HCT116 (cell line): Measurements from ENCODE around the gene XKR7. TPM values are rescaled to one million over a fixed set of nuclear protein-coding genes. Genes with fewer than 3 reads are reported as not detected.

Source experiments
- ATAC-seq: fragments of 200-7000 bp; cut with Tn5 transposase; 2 replicates; pipeline ENCODE4 v1.9.1; 2020; ENCODE audit warnings: mild to moderate bottlenecking, moderate library complexity
- BruUV-seq: library from RNA; stranded (reverse); fragments of 400-500 nt; replicated peaks from 2 replicates; lab custom pipeline; 2021; lab: Mats Ljungman, UMichigan
- CTCF ChIA-PET: fragments of 300-600 bp; sonication (Branson Sonifier 250); formaldehyde crosslinking; loops from one replicate; lab custom pipeline; 2021; ENCODE audit warnings: antibody characterized with exemption; lab: Charles Lee
- POLR2A ChIA-PET: fragments of 300-600, 350-600 bp; sonication (Branson Sonifier 250); formaldehyde crosslinking; loops from one replicate; lab custom pipeline; 2021; ENCODE audit warnings: antibody characterized with exemption; lab: Charles Lee
- RAD21 ChIA-PET, 2 experiments: fragments of 300-600 bp; sonication (Branson Sonifier 250); formaldehyde crosslinking; loops; one replicate each; lab custom pipeline; 2023; ENCODE audit warnings: low total read pairs in 2 of 2; ENCODE audit not compliant: uncharacterized antibody in 2 of 2, unreplicated experiment in 2 of 2, low non-redundant PET in 1 of 2; lab: Charles Lee
- DNase-seq: peaks from one replicate; pipeline ENCODE4 v3.0.0-alpha.2; 2010; ENCODE audit warnings: low read depth, low spot score
- H2AFZ ChIP-seq: fragments of 200-600 bp; shearing (Covaris generic), sonication (generic); 2 replicates; pipeline ENCODE4 v1.6.1; 2017; ENCODE audit warnings: low read depth, mixed run types, mixed read lengths, antibody characterized with exemption, low read length; ENCODE audit not compliant: poor library complexity, severe bottlenecking
- H3K27ac ChIP-seq: 2 replicates; pipeline ENCODE4 v1.5.1; 2012; ENCODE audit warnings: low read depth, low read length
- H3K27me3 ChIP-seq: fragments of 200-600 bp; sonication (generic); 2 replicates; pipeline ENCODE4 v1.6.1; 2016; ENCODE audit warnings: mixed run types, low read length, mixed read lengths; ENCODE audit not compliant: insufficient read depth
- H3K36me3 ChIP-seq, 2 experiments: fragments of 200-500 bp in 1 of 2; fragments of 200-600 bp in 1 of 2; sonication (Bioruptor generic) in 1 of 2; sonication (generic) in 1 of 2; 2 replicates each; pipeline versions ENCODE4 v1.5.1 to v1.6.1; 2014 to 2016; ENCODE audit warnings: low read length in 2 of 2, inconsistent platforms in 1 of 2, mixed read lengths in 1 of 2, mixed run types in 1 of 2; ENCODE audit not compliant: insufficient read depth in 2 of 2, control insufficient read depth in 1 of 2
- H3K4me1 ChIP-seq, 2 experiments: fragments of 200-600 bp in 1 of 2; sonication (generic) in 1 of 2; 2 replicates each; pipeline versions ENCODE4 v1.5.1 to v1.6.1; 2012 to 2017; ENCODE audit warnings: low read length in 2 of 2, inconsistent platforms in 1 of 2, mild to moderate bottlenecking in 1 of 2, mixed read lengths in 1 of 2, mixed run types in 1 of 2, moderate library complexity in 1 of 2; ENCODE audit not compliant: insufficient read depth in 2 of 2, control insufficient read depth in 1 of 2
- H3K4me2 ChIP-seq: fragments of 200-600 bp; sonication (generic); 2 replicates; pipeline ENCODE4 v1.6.1; 2017; ENCODE audit warnings: mixed run types, low read length, mixed read lengths
- H3K4me3 ChIP-seq, 2 experiments: fragments of 200-600 bp in 1 of 2; sonication (generic) in 1 of 2; replicated peaks in 1 of 2; 2 replicates each; pipeline ENCODE4 v1.5.1; 2011 to 2016; ENCODE audit warnings: low read length in 2 of 2, control low read depth in 1 of 2, low read depth in 1 of 2, mild to moderate bottlenecking in 1 of 2, mixed read lengths in 1 of 2, mixed run types in 1 of 2
- H3K79me2 ChIP-seq: fragments of 200-600 bp; sonication (generic); 2 replicates; pipeline ENCODE4 v1.6.1; 2017; ENCODE audit warnings: mild to moderate bottlenecking, mixed run types, low read length, moderate library complexity, mixed read lengths; ENCODE audit not compliant: insufficient read depth
- H3K9ac ChIP-seq: fragments of 200-600 bp; sonication (generic); 2 replicates; pipeline ENCODE4 v1.6.1; 2016; ENCODE audit warnings: low read length, mixed read lengths
- H3K9me2 ChIP-seq: fragments of 200-600 bp; sonication (generic), shearing (Covaris generic); 2 replicates; pipeline ENCODE4 v1.6.1; 2017; ENCODE audit warnings: mixed run types, mild to moderate bottlenecking, moderate library complexity; ENCODE audit not compliant: insufficient read depth
- H3K9me3 ChIP-seq, 2 experiments: fragments of 200-500 bp in 1 of 2; fragments of 200-600 bp in 1 of 2; sonication (Bioruptor generic) in 1 of 2; sonication (generic) in 1 of 2; 2 replicates each; pipeline ENCODE4 v1.6.1; 2014 to 2017; ENCODE audit warnings: low read length in 2 of 2, mixed read lengths in 2 of 2, inconsistent platforms in 1 of 2, low read depth in 1 of 2, mild to moderate bottlenecking in 1 of 2, mixed run types in 1 of 2, moderate library complexity in 1 of 2; ENCODE audit not compliant: control insufficient read depth in 1 of 2, insufficient read depth in 1 of 2
- H4K20me1 ChIP-seq: fragments of 200-600 bp; sonication (generic), shearing (Covaris generic); 2 replicates; pipeline ENCODE4 v1.6.1; 2017; ENCODE audit warnings: mixed run types, mild to moderate bottlenecking, moderate library complexity; ENCODE audit not compliant: insufficient read depth
- FOSL1 ChIP-seq: IDR thresholded peaks from 2 replicates; pipeline ENCODE4 v1.6.1; 2012; ENCODE audit warnings: low read depth
- JUND ChIP-seq: IDR thresholded peaks from 2 replicates; pipeline ENCODE4 v1.6.1; 2012
- RAD21 ChIP-seq: IDR thresholded peaks from 2 replicates; pipeline ENCODE4 v1.6.1; 2012; ENCODE audit warnings: low read depth, mild to moderate bottlenecking
- SIN3A ChIP-seq: IDR thresholded peaks from 2 replicates; pipeline ENCODE4 v1.6.1; 2012; ENCODE audit warnings: low read depth
- SRF ChIP-seq: IDR thresholded peaks from 2 replicates; pipeline ENCODE4 v1.6.1; 2012; ENCODE audit warnings: low read depth
- ZNF274 ChIP-seq: fragments of 200-500 bp; sonication (Bioruptor generic); IDR thresholded peaks from 2 replicates; pipeline ENCODE4 v1.6.1; 2014; ENCODE audit warnings: mild to moderate bottlenecking, low read depth, low read length, inconsistent platforms
- intact Hi-C: fragments of 100-400 bp; cut with micrococcal nuclease; formaldehyde crosslinking; loops from 2 replicates; pipeline ENCODE4 v1.10.0; 2022
- total RNA-seq: library from RNA; stranded (reverse); gene quantifications from one replicate; pipeline ENCODE4 v1.2.1, GENCODE V29; 2021; ENCODE audit not compliant: unreplicated experiment

XKR7 gene
- total RNA-seq, 1 experiment from 2014 or later: not detected

- Histone ChIP-seq H3K4me1 (no peaks in the 10 kb centered on the region), H4K20me1 (no peaks in the 10 kb centered on the region), H3K79me2 (no peaks in the 10 kb centered on the region), H3K36me3 (no peaks in the 10 kb centered on the region), H3K27me3 (peaks cover 42% of the 10 kb centered on the region), H3K9ac (no peak overlapping the region), H3K27ac (no peak overlapping the region), H3K4me3 (no peak overlapping the region)
- DNase-seq (no peak), ATAC-seq (no peak)
- intact Hi-C loops: no loop called here
- POLR2A ChIA-PET: no interaction called here
- TF ChIP-seq ZNF274: no peak
- TF ChIP-seq JUND: 0 out of 2 replicates have a peak, but pooled peaks have one; percentile 20
- peak; percentile 16; the same call in 1 of the 2 replicates for TF ChIP-seq FOSL1
- no peak for TF ChIP-seq SIN3A
- TF ChIP-seq, all 23 proteins: peak for 2
- ChIA-PET RAD21 (interaction anchor here in 1 of 2 experiments (0.7 kb wide), 1 partner anchor 614 kb away, joined by 3 read pairs; no protein-coding TSS in a partner anchor), CTCF (no interaction called here)
- no peak overlapping the region for H3K4me2 ChIP-seq
- no TSS peak for BruUV-seq
- H2AFZ ChIP-seq: no peak overlapping the region
- H3K9me2 ChIP-seq: no peaks in the 10 kb centered on the region
- H3K9me3 ChIP-seq: no peaks in the 10 kb centered on the region
Observed at GRCh38 chr20:32037929-32038328, 70.0 kb downstream of the XKR7 start.

GRCh38 chr20:32040142-32040953, 72.4 kb downstream of the XKR7 start:
- RAD21 ChIA-PET: no interaction called here

More at GRCh38 chr20:32040142-32040953, 72.4 kb downstream of the XKR7 start:
- no peak overlapping the region for H3K4me2 ChIP-seq
- no peaks in the 10 kb centered on the region for H3K79me2 ChIP-seq
- H2AFZ ChIP-seq: no peak overlapping the region
- intact Hi-C loops: no loop called here
- TF ChIP-seq RAD21 (no peak), JUND (no peak), SRF (0 out of 2 replicates have a peak, but pooled peaks have one; percentile 20)
- POLR2A ChIA-PET: no interaction called here
- no peaks in the 10 kb centered on the region for H4K20me1 ChIP-seq
- H3K27ac ChIP-seq: no peak overlapping the region
- H3K4me3 ChIP-seq: no peak overlapping the region
- ATAC-seq (no peak), DNase-seq (no peak)
- CTCF ChIA-PET: no interaction called here
- H3K4me1 ChIP-seq: no peaks in the 10 kb centered on the region
- H3K9me3 ChIP-seq: no peaks in the 10 kb centered on the region
- H3K9ac ChIP-seq: no peak overlapping the region
- no peaks in the 10 kb centered on the region for H3K36me3 ChIP-seq
- H3K27me3 ChIP-seq: peaks cover 30% of the 10 kb centered on the region
- H3K9me2 ChIP-seq: no peaks in the 10 kb centered on the region
- BruUV-seq: no TSS peak
